KOPT-K1 (cell line): ENCODE results near the gene PLEKHA6.

ENCODE experiments used
- H3K27ac ChIP-seq: fragments of 200-600 bp; sonication (generic); 2 replicates; pipeline ENCODE4 v1.5.1; 2016; ENCODE audit warnings: antibody characterized with exemption, mild to moderate bottlenecking, low read depth, low read length; ENCODE audit not compliant: poor library complexity, severe bottlenecking
- H3K36me3 ChIP-seq: fragments of 200-600 bp; sonication (generic); 2 replicates; pipeline ENCODE4 v1.5.1; 2017; ENCODE audit warnings: antibody characterized with exemption, mild to moderate bottlenecking, low read length, moderate library complexity; ENCODE audit not compliant: insufficient read depth
- H3K9me3 ChIP-seq: fragments of 200-600 bp; sonication (generic); 2 replicates; pipeline ENCODE4 v1.5.1; 2017; ENCODE audit warnings: antibody characterized with exemption, low read length, mild to moderate bottlenecking; ENCODE audit not compliant: insufficient read depth, poor library complexity, severe bottlenecking

The PLEKHA6 gene

DNA sequence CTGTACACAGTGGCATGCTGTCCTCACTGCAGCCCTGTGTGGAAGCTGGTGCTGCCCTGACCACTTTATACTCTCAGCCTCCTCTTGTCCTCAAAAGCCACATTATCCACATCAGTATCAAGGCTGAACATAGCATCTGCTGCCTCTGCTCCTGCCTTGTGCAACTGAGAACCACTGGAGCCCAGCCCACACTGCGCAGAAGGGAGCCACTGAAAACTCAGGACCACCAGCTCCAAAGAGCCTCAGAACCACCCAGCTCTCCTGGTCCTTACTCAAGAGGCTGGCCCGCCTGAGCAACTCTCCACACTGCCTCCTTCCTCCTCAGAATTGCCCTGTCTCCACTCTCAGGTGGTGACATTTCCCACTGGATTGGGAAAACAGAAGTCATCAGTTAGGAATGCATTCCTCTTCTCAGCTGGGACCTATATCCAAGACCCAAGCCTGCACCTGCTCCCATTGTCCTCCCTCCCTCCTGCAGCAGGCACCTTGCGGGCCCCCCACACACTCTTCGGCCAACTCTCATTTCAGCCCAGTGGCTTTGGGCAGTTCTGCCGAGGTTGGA is 156.4 kb downstream of the PLEKHA6 start:
- no peaks in the 10 kb centered on the region for H3K36me3 ChIP-seq
- no peaks in the 10 kb centered on the region for H3K9me3 ChIP-seq
- no peak overlapping the region for H3K27ac ChIP-seq

DNA sequence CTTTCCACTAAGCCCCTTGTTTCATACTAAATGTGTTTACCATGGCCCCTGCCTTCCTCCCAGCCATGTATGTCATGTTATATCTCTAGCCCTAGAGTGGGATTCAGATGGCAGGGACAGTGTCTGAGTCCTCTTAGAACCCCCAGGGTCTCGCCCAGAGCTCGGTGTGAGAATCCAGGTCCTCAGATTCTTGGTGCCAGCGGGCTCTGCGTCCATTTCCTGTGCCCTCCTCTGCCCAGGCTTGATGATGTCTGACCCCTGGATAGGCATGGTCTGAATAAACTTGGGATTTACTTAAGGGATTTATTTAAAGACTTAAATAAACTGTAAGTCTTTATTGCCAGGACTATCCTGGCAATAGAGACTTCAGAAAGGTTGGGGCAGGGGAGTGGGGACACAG is 157.2 kb downstream of the PLEKHA6 start:
- Histone ChIP-seq H3K27ac (no peak overlapping the region), H3K9me3 (no peaks in the 10 kb centered on the region), H3K36me3 (no peaks in the 10 kb centered on the region)

DNA sequence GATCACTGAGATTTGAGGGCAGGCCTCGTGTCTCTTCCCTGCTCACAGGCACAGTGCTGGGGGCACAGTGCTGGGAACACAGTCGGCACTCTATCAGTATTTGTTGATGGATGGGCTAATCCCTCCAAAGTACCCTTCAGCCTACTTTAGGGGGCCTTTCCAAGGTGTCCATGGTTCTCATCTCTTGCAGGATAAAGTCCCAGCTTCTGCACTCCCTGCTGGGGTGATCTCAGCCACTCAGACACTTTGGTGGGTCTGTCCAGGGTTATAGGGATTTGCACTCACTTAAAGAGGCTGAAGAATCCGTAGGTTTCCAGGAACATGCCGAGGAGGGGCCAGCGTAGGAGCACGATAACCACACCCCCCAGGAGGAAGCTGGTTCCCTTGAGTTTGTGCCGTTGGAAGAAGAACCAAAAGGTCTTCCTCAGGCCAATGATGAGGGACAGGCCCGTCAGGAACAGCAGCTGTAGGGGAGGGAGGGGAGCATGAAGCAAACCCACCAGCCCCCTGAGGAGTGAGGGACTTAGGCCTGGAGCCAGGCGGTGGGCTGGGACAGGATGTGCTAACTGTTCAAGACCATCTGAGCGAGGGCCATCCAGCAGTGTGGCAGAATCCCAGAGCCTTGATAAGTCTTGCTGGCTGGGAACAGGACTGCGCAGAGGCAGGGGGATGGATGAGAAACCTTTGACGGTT is 158.2 kb downstream of the PLEKHA6 start:
- H3K27ac ChIP-seq: no peak overlapping the region
- H3K36me3 ChIP-seq: no peaks in the 10 kb centered on the region
- H3K9me3 ChIP-seq: no peaks in the 10 kb centered on the region

DNA sequence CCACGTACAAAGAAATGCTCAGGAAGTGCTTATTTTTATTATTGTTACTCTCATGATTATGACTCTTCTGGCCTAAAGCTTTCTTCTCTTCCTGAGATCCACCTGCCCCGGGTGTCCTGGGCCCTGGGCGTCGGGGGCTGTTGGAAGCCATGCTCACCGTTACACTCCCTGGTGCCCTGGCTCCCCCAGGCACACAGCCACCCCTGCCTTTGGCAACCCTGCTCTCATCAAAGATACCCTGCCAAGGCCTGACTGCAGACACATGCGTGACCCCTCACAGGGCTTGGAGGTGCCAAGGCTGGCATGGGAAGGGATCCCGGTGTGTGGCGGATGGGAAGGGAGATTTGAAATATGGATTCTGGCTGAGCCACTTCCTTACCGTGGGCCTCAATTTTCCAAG is 160.2 kb downstream of the PLEKHA6 start:
- Histone ChIP-seq H3K27ac (no peak overlapping the region), H3K36me3 (no peaks in the 10 kb centered on the region), H3K9me3 (no peaks in the 10 kb centered on the region)

DNA sequence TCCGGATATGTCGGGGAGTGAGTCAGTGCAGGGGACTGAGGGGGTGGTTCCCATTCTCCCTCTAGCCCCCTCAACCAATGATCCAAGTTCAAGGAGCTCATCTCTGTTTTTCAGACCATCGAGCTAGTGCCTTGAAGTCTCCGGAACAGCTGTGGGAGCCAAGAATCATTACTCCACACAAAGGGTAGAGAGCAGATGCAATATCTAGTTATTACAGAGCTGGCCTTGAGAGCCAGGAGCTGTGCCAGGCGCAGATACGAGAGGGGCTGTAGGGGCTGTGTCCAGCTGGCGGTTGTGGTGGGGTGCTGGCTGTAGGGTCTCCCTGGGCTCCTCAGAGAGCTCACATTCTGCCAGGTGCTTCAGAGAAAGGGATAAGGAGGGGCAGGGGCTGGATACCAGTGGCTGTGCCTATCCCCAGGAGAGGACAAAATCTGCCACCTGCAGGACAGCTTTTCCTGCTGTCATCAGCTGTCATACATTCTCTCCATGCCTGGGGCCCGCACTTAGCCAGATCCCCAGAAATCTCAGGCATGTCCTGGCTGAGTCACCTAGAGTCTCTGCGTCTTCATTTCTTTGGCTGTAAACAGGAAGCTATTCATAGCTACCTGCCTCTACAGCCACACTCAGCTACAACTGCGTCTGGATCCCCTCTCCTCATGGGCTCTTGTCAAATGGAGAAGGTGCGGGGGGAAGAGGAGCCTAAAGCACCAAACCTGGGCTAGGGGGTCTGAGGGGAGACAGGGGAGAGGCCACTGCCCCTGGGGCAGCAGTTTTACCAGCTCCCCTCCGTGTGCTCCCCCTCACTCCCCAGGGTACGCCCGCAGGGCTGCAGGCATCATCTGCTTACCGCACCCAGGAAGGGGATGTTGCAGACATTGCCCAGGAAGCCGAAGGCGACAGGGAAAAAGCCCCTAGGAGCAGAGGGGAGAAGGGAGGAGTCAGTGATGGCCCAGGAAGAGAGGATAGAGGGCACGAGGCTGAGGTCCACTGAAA is 161.1 kb downstream of the PLEKHA6 start:
- H3K36me3 ChIP-seq: no peaks in the 10 kb centered on the region
- no peak overlapping the region for H3K27ac ChIP-seq

DNA sequence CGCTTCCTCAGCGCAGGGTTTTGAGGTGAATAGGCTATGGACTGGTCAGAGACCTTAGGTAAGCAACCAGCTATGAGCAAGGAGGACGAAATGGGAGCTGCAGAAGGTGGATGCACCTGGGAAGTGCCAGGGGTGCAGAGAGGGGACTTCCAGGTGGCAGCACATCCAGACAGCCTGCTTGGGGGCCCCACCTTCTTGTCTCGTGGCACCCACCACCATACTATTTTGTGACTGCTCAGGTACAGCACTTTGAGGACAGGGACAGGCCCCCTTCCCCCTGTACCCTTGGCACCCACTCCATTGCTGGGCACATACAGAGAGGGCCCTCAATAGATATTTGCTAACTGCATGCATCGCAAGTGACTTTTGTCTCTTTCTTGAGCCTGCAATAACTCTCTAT is 162.7 kb downstream of the PLEKHA6 start:
- no peaks in the 10 kb centered on the region for H3K9me3 ChIP-seq
- H3K27ac ChIP-seq: no peak overlapping the region
- no peaks in the 10 kb centered on the region for H3K36me3 ChIP-seq

More for the DNA sequence above, 161.1 kb downstream of the PLEKHA6 start:
- no peaks in the 10 kb centered on the region for H3K9me3 ChIP-seq

DNA sequence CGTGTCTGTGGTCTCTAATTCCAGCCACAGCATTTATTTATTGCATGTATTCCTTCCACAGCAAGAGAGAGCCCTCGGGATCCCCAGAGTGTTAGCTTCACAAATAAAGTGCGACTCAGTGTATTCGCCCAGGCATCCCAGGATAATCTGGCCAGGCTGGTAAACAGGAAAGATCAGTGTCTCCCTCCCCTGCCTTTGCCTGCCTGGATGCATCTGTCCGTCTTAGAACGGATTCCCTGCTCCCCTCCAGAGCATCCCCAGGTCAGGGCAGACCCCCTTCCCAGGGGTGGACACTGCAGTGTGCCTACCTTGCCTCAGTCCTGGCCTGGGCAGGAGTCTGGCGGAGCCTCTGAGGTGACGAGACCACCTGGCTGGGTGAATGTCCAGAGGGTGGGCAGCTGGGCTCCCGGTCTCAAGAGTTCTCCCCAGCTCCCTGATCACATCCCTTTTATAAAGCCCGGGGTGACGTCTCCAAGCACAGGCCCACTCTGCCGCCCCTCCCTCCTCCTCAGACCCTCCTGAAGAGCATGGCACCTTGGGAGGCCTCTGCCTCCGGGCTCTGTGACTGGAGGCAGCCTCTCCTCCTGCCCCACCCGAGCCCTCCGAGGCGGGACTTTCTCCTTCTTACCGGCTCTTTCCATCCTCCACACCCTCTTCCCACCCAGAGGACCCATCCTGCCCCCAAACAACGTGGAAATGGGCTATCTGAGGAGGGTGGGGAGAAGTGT is 163.5 kb downstream of the PLEKHA6 start, which contains the start of gene KISS1:
KISS1 (minus strand) TSS at position 424 of the 728 bp plus-strand sequence. CDS start 3,615 bp downstream, outside the sequence.
- H3K9me3 ChIP-seq: no peaks in the 10 kb centered on the region
- no peaks in the 10 kb centered on the region for H3K36me3 ChIP-seq
- no peak within 1 kb of the TSS for H3K27ac ChIP-seq

DNA sequence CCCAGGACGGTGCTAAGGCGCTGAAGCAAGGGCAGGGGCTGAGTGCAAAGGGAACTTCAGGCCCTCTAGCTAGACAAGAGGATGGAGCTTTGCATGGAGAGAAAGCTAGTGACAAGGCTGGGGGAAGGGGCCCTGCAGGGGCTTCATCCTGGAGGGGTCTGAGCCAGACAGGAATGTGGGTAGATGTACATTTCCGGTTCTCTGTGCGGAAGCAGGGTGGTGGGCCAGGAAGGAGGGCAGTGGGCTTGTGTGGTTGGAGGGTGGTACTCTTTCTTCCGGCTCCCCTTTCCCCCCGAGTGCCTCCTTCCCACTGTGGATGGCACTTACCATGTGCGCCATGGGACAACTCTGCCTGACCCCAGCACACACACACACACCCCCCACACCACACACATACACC is 165.0 kb downstream of the PLEKHA6 start:
- Histone ChIP-seq H3K36me3 (no peaks in the 10 kb centered on the region), H3K27ac (no peak overlapping the region), H3K9me3 (no peaks in the 10 kb centered on the region)

DNA sequence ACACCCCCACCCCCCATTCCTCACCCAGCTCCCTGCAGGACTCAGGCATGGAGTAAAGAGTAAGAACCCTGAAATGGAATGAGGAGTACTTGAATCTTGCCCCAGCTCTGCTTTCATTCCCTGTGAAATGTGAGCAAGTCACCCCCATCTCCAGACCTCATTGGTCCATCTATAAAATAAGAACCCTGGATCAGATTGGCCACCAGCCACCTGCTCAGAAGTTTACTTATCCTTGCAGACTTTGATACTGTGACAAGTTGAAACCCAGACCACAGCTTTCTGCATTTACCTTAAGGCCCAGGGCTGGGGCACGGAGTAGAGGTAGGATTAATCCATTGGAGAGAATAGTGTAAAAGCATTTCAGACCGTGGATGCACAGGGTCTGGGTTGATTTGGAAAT is 165.6 kb downstream of the PLEKHA6 start:
- H3K36me3 ChIP-seq: no peaks in the 10 kb centered on the region
- H3K27ac ChIP-seq: no peak overlapping the region
- no peaks in the 10 kb centered on the region for H3K9me3 ChIP-seq

DNA sequence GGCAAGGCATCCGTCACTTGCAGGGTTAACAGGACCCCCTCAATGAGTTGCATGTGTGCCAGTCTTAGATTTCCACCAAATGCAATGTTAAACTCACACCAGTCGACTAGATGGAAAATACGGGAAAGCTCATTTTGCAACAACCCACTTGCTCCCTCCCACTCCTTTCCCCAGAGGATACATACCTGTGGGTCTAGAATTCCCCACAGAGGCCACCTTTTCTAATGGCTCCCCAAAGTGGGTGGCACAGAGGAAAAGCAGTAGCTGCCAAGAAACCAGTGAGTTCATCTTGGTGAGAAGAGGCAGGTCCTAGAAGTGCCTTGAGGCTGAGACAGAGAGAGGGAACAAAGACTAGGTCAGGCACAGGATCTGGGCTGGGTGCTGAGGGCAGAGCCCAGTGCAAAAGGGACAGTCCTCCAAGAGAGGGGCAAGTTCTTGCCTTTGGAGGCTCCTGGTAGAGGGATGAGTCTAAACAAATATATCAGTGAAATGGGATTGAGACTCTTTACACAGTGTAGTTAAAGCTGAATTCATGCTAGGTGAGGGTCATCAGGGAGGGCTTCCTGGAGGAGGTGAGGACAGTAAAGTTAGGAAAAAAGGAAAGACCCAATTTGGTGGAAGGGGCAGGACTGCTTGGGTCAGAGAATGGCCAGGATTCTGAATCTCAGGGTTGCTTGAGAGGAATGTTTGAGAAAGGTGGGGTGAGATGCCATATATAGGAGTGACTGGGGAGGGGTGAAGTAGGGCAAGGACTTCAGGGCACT is 167.0 kb downstream of the PLEKHA6 start:
- Histone ChIP-seq H3K36me3 (no peaks in the 10 kb centered on the region), H3K27ac (no peak overlapping the region), H3K9me3 (no peaks in the 10 kb centered on the region)

DNA sequence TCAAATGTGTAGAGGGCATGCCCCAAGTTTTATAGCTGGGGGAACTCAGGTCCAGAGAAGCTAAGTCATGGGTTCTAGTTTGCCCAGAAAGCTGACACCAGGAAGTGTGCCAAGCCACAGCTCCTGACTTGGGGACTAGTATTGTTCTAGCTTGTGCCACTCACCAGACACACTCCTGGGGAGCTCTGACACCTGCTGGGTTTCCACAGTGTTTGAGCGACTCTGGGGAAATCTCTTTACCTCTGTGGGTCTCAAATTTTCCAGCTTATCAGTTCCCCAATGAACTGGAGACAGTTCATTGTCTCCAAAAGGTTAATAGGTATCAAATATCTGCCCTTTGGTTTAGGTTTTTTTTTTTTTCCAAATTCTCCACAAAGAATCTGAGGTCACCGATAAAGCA is 167.7 kb downstream of the PLEKHA6 start:
- no peak overlapping the region for H3K27ac ChIP-seq
- no peaks in the 10 kb centered on the region for H3K9me3 ChIP-seq
- H3K36me3 ChIP-seq: no peaks in the 10 kb centered on the region

DNA sequence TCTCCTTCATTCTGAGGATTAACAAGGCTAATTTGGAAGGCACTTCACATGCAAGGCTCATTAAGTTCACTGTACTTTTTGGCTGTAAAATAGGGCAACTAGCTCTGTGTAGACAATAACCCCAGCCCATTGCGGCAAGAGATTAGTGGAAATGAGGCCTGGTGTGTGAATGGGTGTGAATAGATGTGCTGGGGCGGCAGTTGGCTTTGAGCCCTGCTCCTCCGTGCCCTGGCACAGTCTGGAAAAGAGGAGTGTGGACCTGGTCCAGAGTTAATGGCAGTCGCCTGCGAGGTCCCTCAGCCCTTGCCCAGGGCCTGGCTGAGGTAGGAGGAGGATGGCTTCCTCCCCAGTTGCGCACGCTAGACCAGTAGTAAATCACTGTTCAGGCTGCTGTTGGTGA is 168.3 kb downstream of the PLEKHA6 start:
- Histone ChIP-seq H3K27ac (no peak overlapping the region), H3K9me3 (no peaks in the 10 kb centered on the region), H3K36me3 (no peaks in the 10 kb centered on the region)

DNA sequence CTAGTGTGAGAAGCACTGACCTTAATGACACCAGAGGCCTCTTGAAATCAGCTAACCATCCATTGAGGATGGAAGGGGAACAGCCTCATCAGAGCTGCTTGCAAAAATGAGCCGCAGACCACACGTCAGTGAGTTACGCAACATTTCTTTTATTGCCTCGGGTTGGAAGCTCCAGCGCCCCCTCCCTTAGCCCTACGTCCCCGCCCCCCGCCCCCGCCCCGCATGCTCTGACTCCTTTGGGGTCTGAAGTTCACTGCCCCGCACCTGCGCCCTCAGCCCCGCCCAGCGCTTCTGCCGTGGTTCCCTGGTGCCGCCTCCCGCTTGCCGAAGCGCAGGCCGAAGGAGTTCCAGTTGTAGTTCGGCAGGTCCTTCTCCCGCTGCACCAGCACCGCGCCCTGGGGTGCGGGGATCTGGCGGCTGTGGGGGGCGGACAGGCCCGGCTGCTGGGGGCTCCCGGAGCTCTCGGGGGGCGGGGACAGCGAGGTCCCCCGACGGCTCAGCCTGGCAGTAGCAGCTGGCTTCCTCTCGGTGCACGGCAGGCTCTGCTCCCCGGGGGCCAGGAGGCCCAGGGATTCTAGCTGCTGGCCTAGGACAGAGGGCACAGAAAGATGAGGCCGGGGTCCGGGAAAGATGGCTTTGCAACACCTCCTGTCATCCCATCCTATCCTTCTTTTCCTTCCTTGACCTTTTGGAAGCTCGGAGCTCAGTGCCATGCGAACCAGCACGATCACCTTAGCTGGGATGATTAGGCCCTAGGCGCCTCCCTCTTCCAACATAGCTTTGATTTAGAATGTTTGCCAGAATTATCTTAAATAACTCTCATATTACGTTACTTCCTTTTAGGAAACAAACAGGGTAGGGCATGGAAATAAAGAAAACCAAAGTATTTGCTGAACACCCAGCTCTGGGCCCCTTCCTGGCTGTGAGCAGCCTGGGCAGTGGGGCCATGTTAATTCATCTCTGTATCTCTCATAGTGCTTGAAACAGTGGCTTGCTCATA is 169.2 kb downstream of the PLEKHA6 start:
- H3K36me3 ChIP-seq: no peaks in the 10 kb centered on the region
- H3K9me3 ChIP-seq: no peaks in the 10 kb centered on the region
- no peak overlapping the region for H3K27ac ChIP-seq
